Testis (tissue), 3 donors: Measurements from ENCODE around the gene FAM193A. TPM values are rescaled to one million over a fixed set of nuclear protein-coding genes. Genes with fewer than 3 reads are reported as not detected.
"Not testable (repeated sequence)": the region's sequence is repeated elsewhere in the genome, so short reads cannot be mapped to it uniquely, and the experiment has no call there.

Experiments used
- DNase-seq: peaks from one replicate; pipeline ENCODE4 v3.0.0-alpha.2; 2019
- H3K27ac ChIP-seq, 2 donors: fragments of 200-600 bp; sonication (generic); one replicate each; pipeline ENCODE4 v1.5.1; 2019
- H3K27me3 ChIP-seq: fragments of 200-600 bp; sonication (generic); one replicate; pipeline ENCODE4 v1.5.1; 2019
- H3K36me3 ChIP-seq: fragments of 200-600 bp; sonication (generic); one replicate; pipeline ENCODE4 v1.5.1; 2017; ENCODE audit warnings: low read depth; ENCODE audit errors: missing control alignments
- H3K4me1 ChIP-seq: fragments of 200-600 bp; sonication (generic); one replicate; pipeline ENCODE4 v1.5.1; 2019
- H3K4me3 ChIP-seq, 2 donors: fragments of 200-600 bp; sonication (generic); one replicate each; pipeline ENCODE4 v1.5.1; 2017 to 2019
- H3K9me3 ChIP-seq: fragments of 200-600 bp; sonication (generic); one replicate; pipeline ENCODE4 v1.5.1; 2017
- CTCF ChIP-seq, 3 experiments: fragments of 450-650 bp in 2 of 3; fragments of 200-600 bp in 1 of 3; sonication (generic) in 1 of 3; IDR thresholded peaks; one replicate each; pipeline ENCODE4 v1.5.1; 2016 to 2019; ENCODE audit warnings: antibody characterized with exemption in 3 of 3, mild to moderate bottlenecking in 2 of 3, moderate library complexity in 1 of 3
- POLR2A ChIP-seq: fragments of 450-650 bp; IDR thresholded peaks from one replicate; pipeline ENCODE4 v1.6.1; 2017; ENCODE audit warnings: antibody characterized with exemption, mild to moderate bottlenecking, moderate library complexity
- WGBS, 2 donors: methylation state at CpG; one replicate each; pipeline ENCODE4 v1.1.5; 2018; 5-methylcytosine and 5-hydroxymethylcytosine counted together
- intact Hi-C: fragments of 100-400 bp; cut with DNase I; formaldehyde crosslinking; loops from one replicate; pipeline ENCODE4 v1.15.1; 2023; ENCODE audit warnings: low total_unique reads
- polyA plus RNA-seq: library from polyadenylated mRNA; stranded (reverse); fragments of 350-450 nt; fragmentation: Illumina TruSeq; extraction: RNeasy Lipid Tissue Mini Kit (QIAGEN cat#74804); gene quantifications from one replicate; pipeline ENCODE4 v1.2.3, GENCODE V29; 2014; ENCODE audit warnings: low read depth, low replicate concordance; ENCODE audit not compliant: insufficient read depth
- total RNA-seq, 2 donors: library from RNA; depleted of rRNA; stranded (reverse); fragments of >200 nt; gene quantifications; one replicate each; pipeline ENCODE4 v1.2.3, GENCODE V29; 2016

The FAM193A gene
- total and polyA plus RNA-seq, 3 donors from 2014 or later, result 50.4 to 92.4 (median 78.7) TPM

- Histone ChIP-seq H3K36me3 (no peaks in the 10 kb centered on the region), H3K9me3 (no peaks in the 10 kb centered on the region), H3K4me1 (no peaks in the 10 kb centered on the region), H3K27me3 (no peaks in the 10 kb centered on the region), H3K27ac (no peak overlapping the region), H3K4me3 (no peak overlapping the region)
- no peak for DNase-seq
- intact Hi-C loops, result no loop called here
- TF ChIP-seq CTCF (IDR thresholded peaks at IDR 0.05), result no peak
- TF ChIP-seq POLR2A, result no peak
Measured at GRCh38 chr4:2546286-2546823, 9.9 kb downstream of the FAM193A start.

- intact Hi-C loops, result not testable (repeated sequence)
- WGBS, 2 donors, result 95 to 97% methylated on average over 15 to 16 of the region's 16 CpGs
Measured at GRCh38 chr4:2546961-2547691, 10.7 kb downstream of the FAM193A start.

GRCh38 chr4:2551118-2551517 is 14.7 kb downstream of the FAM193A start:
- TF ChIP-seq POLR2A (no peak), CTCF (IDR thresholded peaks at IDR 0.05) (no peak)
- Histone ChIP-seq H3K36me3 (no peaks in the 10 kb centered on the region), H3K4me3 (no peak overlapping the region), H3K27me3 (no peaks in the 10 kb centered on the region), H3K27ac (no peak overlapping the region), H3K4me1 (no peaks in the 10 kb centered on the region), H3K9me3 (no peaks in the 10 kb centered on the region)
- intact Hi-C loops, result no loop called here
- DNase-seq, result no peak

More at GRCh38 chr4:2546961-2547691, 10.7 kb downstream of the FAM193A start:
- not testable (repeated sequence) for H3K4me3 ChIP-seq, DNase-seq, H3K9me3 ChIP-seq, H3K27ac ChIP-seq, H3K27me3 ChIP-seq, H3K4me1 ChIP-seq, H3K36me3 ChIP-seq

- no peak for DNase-seq
- Histone ChIP-seq H3K36me3 (no peaks in the 10 kb centered on the region), H3K4me3 (no peak overlapping the region), H3K27me3 (no peaks in the 10 kb centered on the region), H3K27ac (no peak overlapping the region), H3K9me3 (no peaks in the 10 kb centered on the region), H3K4me1 (no peaks in the 10 kb centered on the region)
- TF ChIP-seq CTCF (IDR thresholded peaks at IDR 0.05) (no peak), POLR2A (no peak)
- WGBS, 2 donors, result 92 to 97% methylated on average over 11 of the region's 11 CpGs
- intact Hi-C loops, result no loop called here
Measured at GRCh38 chr4:2552806-2553205, 16.4 kb downstream of the FAM193A start.

GRCh38 chr4:2558301-2558700 is 21.9 kb downstream of the FAM193A start:
- H3K4me1 ChIP-seq, result no peaks in the 10 kb centered on the region
- no peak for TF ChIP-seq CTCF (IDR thresholded peaks at IDR 0.05)
- no peak for TF ChIP-seq POLR2A
- intact Hi-C loops, result no loop called here
- DNase-seq, result no peak
- no peaks in the 10 kb centered on the region for H3K36me3 ChIP-seq
- no peak overlapping the region for H3K27ac ChIP-seq
- no peaks in the 10 kb centered on the region for H3K27me3 ChIP-seq
- no peaks in the 10 kb centered on the region for H3K9me3 ChIP-seq
- 91 to 92% methylated on average over 6 of the region's 6 CpGs for WGBS, 2 donors
- H3K4me3 ChIP-seq, result no peak overlapping the region
